Measurements from ENCODE around the gene OR13F1.

DNA sequence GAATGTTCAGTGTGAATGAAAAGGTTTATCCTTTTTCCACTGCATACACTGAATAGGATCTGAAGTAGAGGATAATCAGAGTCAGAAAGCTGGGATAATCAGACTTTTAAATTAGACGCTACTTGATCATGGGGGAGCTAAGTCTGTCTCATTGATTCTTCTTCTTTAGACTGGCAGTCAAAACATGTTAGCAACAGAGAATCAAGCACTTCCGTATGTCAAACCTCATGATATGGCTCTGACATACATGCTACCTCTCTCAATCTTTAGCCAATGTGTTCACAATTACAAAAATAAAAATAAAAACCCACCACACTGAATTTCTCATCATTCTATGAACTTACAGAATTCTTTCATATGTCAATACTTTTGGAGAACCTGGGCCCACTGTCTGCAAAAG is 19.0 kb upstream of the OR13F1 start:
- TF ChIP-seq, protein P1, sequence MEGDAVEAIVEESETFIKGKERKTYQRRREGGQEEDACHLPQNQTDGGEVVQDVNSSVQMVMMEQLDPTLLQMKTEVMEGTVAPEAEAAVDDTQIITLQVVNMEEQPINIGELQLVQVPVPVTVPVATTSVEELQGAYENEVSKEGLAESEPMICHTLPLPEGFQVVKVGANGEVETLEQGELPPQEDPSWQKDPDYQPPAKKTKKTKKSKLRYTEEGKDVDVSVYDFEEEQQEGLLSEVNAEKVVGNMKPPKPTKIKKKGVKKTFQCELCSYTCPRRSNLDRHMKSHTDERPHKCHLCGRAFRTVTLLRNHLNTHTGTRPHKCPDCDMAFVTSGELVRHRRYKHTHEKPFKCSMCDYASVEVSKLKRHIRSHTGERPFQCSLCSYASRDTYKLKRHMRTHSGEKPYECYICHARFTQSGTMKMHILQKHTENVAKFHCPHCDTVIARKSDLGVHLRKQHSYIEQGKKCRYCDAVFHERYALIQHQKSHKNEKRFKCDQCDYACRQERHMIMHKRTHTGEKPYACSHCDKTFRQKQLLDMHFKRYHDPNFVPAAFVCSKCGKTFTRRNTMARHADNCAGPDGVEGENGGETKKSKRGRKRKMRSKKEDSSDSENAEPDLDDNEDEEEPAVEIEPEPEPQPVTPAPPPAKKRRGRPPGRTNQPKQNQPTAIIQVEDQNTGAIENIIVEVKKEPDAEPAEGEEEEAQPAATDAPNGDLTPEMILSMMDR (conservative IDR thresholded peaks at IDR 0.05; ENCODE audit: low read depth, low read length) = no peak
- no peak for TF ChIP-seq EZH2 (IDR thresholded peaks at IDR 0.05; ENCODE audit: low read length, unreplicated experiment)
